ENCODE results near the gene MOB3A.
"Not testable (repeated sequence)": the region's sequence is repeated elsewhere in the genome, so short reads cannot be mapped to it uniquely, and the experiment has no call there.

Gene MOB3A

GRCh38 chr19:2097886-2098327 lies 1.8 kb upstream of the MOB3A start:
- TF ChIP-seq CTCF (conservative IDR thresholded peaks at IDR 0.05; ENCODE audit: low read length) = no peak
- DNase-seq (ENCODE audit: low read depth) = no peak
- H3K4me3 ChIP-seq (ENCODE audit: low read length) = no peak overlapping the region

- TF ChIP-seq CTCF (conservative IDR thresholded peaks at IDR 0.05; ENCODE audit: low read length) = no peak
- DNase-seq (ENCODE audit: low read depth) = no peak
- H3K4me3 ChIP-seq (ENCODE audit: low read length) = peak overlapping the region; percentile 57
Observed at GRCh38 chr19:2097203-2097885, 1.2 kb upstream of the MOB3A start.

GRCh38 chr19:2096480-2097202 lies 515 bp upstream of the MOB3A start, which contains the start of gene IZUMO4:
Gene IZUMO4 (plus strand): TSS chr19:2096915. CDS start chr19:2096946, 31 bp downstream.
- peak within 1 kb of the TSS; percentile 76 for H3K4me3 ChIP-seq (ENCODE audit: low read length)

DNA sequence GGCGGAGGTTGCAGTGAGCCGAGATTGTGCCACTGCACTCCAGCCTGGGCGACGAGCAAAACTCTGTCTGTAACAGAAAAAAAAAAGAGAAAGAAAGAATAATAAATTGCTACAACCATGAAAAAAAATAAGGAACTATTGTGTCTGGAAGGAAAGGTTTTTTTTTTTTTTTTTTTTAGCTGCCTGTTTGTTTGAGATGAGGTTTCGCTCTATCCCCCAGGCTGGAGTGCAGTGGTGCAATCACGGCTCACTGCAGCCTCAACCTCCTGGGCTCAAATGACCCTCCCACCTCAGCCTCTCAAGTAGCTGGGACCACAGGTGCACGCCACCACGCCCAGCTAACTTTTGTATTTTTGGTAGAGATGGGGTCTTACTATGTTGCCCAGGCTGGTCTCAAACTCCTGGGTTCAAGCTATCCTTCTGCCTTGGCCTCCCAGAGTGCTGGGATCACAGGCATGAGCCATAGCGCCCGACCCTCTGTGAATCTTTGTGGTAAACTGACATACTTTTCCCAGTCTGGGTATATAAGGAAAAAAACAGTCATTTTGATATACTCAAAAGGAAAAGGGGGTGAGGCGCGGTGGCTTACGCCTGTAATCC lies 4.1 kb downstream of the MOB3A start:
- not testable (repeated sequence) for H3K4me3 ChIP-seq (ENCODE audit: low read length); DNase-seq (ENCODE audit: low read depth)

More at GRCh38 chr19:2096480-2097202, 515 bp upstream of the MOB3A start, which contains the start of gene IZUMO4:
- DNase-seq (ENCODE audit: low read depth) = peak; percentile 95
- peak; percentile 45 for TF ChIP-seq CTCF (conservative IDR thresholded peaks at IDR 0.05; ENCODE audit: low read length)

DNA sequence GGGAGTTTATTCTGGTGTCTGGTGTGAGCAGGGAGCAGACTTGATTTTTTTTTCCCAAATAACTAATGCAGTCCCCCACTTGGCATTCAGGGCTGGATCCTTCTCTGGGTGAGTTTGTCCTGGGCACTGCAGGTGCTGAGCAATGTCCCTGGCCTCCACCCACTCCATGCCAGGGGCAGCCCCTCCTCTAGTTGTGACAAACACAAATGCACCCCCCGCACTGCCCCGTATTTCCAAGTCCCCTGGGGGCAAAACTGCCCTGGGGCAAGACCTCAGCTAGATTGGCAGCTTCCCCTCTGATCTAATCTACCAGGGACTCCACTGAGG lies 6.4 kb downstream of the MOB3A start:
- H3K4me3 ChIP-seq (ENCODE audit: low read length) = no peak overlapping the region
- TF ChIP-seq CTCF (conservative IDR thresholded peaks at IDR 0.05; ENCODE audit: low read length) = no peak
- no peak for DNase-seq (ENCODE audit: low read depth)

DNA sequence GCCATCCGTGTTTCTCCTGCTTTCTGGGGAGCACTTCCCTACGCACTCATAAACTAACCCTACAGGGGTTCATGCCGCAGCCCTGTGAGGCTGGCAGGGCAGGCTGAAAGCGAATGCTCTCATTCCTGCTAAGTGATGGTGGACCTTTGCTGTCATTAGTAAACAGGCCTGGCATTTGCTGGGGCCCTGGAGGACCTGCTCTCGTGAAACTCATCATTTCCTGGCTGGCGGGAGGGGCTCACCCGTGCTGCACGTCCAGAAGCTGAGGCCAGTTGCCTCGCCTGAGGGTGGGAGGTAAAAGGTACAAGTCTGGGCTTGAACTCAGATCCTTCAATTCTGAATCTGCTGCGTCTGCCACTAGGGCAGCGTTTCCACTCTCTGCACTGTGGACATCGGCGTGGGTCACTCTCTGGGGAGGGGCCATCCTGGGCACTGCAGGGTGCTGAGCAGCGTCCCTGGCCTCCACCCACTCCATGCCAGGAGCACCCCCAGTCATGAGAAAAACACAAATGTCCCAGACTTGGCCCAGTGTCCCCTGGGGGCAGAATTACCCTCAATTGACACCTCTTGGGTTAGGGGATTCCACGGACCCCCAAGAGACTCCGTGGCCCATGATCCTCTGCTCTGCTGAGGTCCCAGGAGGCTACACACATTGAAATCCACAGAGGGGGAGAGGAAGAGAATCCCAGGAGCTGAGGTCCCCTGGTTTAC lies 7.0 kb downstream of the MOB3A start:
- no peak for TF ChIP-seq CTCF (conservative IDR thresholded peaks at IDR 0.05; ENCODE audit: low read length)
- DNase-seq (ENCODE audit: low read depth) = peak; percentile 25
- no peak overlapping the region for H3K4me3 ChIP-seq (ENCODE audit: low read length)

DNA sequence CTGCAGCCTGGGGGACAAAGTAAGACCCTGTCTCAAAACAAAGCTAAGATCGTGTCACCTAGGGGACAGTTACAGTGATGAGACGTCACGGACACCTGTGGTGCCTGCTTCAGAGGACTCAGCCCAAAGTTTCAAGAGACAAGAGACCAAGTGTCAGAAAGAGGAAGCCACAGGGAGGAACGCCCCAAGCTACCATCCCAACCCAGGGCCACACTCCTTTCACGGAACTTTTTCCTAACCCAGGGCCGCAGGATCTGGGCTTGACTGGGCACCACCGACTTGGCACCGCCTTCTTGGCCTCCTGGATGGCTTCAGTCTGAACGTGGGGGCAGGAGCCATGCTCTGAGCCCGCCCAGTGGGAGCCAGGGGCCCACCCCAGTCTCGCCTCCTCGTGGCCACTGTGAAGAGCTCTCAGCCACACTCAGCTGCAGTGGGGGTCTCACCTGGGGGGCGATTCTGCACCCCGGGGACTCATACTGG lies 8.5 kb downstream of the MOB3A start:
- DNase-seq (ENCODE audit: low read depth) = no peak
- no peak overlapping the region for H3K4me3 ChIP-seq (ENCODE audit: low read length)
- no peak for TF ChIP-seq CTCF (conservative IDR thresholded peaks at IDR 0.05; ENCODE audit: low read length)

GRCh38 chr19:2086695-2087620 lies 9.2 kb downstream of the MOB3A start:
- DNase-seq (ENCODE audit: low read depth) = not testable (repeated sequence)

More at GRCh38 chr19:2086695-2087620, 9.2 kb downstream of the MOB3A start:
- not testable (repeated sequence) for H3K4me3 ChIP-seq (ENCODE audit: low read length)
